Neural progenitor cell (in vitro differentiated cells): Measurements from ENCODE around the gene SKI. TPM values are rescaled to one million over a fixed set of nuclear protein-coding genes. Genes with fewer than 3 reads are reported as not detected.

Source experiments
- DNase-seq: peaks from one replicate; pipeline ENCODE4 v3.0.0-alpha.2; 2016; ENCODE audit warnings: low spot score
- H2AFZ ChIP-seq: fragments of 200-600 bp; sonication (generic); replicated peaks from 2 replicates; pipeline ENCODE4 v1.6.1; 2016; ENCODE audit warnings: antibody characterized with exemption
- H3F3A ChIP-seq: fragments of 200-600 bp; sonication (generic); 2 replicates; pipeline ENCODE4 v1.6.1; 2016; ENCODE audit warnings: antibody characterized with exemption, low read depth
- H3K27ac ChIP-seq: fragments of 200-600 bp; sonication (generic); 2 replicates; pipeline ENCODE4 v1.5.1; 2016; ENCODE audit warnings: mild to moderate bottlenecking
- H3K27me3 ChIP-seq: fragments of 200-600 bp; sonication (generic); 2 replicates; pipeline ENCODE4 v1.6.1; 2016; ENCODE audit warnings: mild to moderate bottlenecking, moderate library complexity
- H3K36me3 ChIP-seq: fragments of 200-600 bp; sonication (generic); 2 replicates; pipeline ENCODE4 v1.5.1; 2016
- H3K4me1 ChIP-seq: fragments of 200-600 bp; sonication (generic); 2 replicates; pipeline ENCODE4 v1.6.1; 2016; ENCODE audit warnings: mixed run types
- H3K4me2 ChIP-seq: fragments of 200-600 bp; sonication (generic); 2 replicates; pipeline ENCODE4 v1.6.1; 2016
- H3K4me3 ChIP-seq: fragments of 200-600 bp; sonication (generic); 2 replicates; pipeline ENCODE4 v1.5.1; 2016
- H3K79me2 ChIP-seq: fragments of 200-600 bp; sonication (generic); 2 replicates; pipeline ENCODE4 v1.6.1; 2016; ENCODE audit warnings: low read depth
- H3K9ac ChIP-seq: fragments of 200-600 bp; sonication (generic); 2 replicates; pipeline ENCODE4 v1.6.1; 2016
- H3K9me3 ChIP-seq: fragments of 200-600 bp; sonication (generic); 2 replicates; pipeline ENCODE4 v1.5.1; 2016; ENCODE audit warnings: low read depth
- H4K20me1 ChIP-seq: fragments of 200-600 bp; sonication (generic); 2 replicates; pipeline ENCODE4 v1.6.1; 2016; ENCODE audit warnings: low read depth
- H3K27ac Mint-ChIP-seq: 3 replicates; pipeline ENCODE4 v1.8.0; 2021; ENCODE audit warnings: mixed read lengths
- H3K27me3 Mint-ChIP-seq: 2 replicates; pipeline ENCODE4 v1.8.0; 2022; ENCODE audit warnings: low read depth, mild to moderate bottlenecking, inconsistent platforms, moderate library complexity, mixed read lengths; ENCODE audit not compliant: insufficient read depth
- H3K36me3 Mint-ChIP-seq: 3 replicates; pipeline ENCODE4 v1.8.0; 2021; ENCODE audit warnings: mixed read lengths
- H3K4me1 Mint-ChIP-seq: 3 replicates; pipeline ENCODE4 v1.8.0; 2021; ENCODE audit warnings: mixed read lengths
- H3K4me3 Mint-ChIP-seq: 3 replicates; pipeline ENCODE4 v1.8.0; 2021; ENCODE audit warnings: mild to moderate bottlenecking, moderate library complexity, mixed read lengths
- H3K9me3 Mint-ChIP-seq: 3 replicates; pipeline ENCODE4 v1.8.0; 2020; ENCODE audit warnings: mixed read lengths
- CTCF ChIP-seq: fragments of 200-600 bp; sonication (generic); IDR thresholded peaks from 2 replicates; pipeline ENCODE4 v1.5.1; 2017; ENCODE audit warnings: antibody characterized with exemption, mild to moderate bottlenecking
- EZH2 ChIP-seq: fragments of 200-600 bp; sonication (generic); IDR thresholded peaks from 2 replicates; pipeline ENCODE4 v1.6.1; 2017; ENCODE audit warnings: antibody characterized with exemption, mild to moderate bottlenecking, moderate library complexity
- EZH2phosphoT487 ChIP-seq: fragments of 200-600 bp; sonication (generic); IDR thresholded peaks from 2 replicates; pipeline ENCODE4 v1.6.1; 2017; ENCODE audit warnings: antibody characterized with exemption
- total RNA-seq: library from RNA; depleted of rRNA; stranded (reverse); fragments of >200 nt; gene quantifications from 2 replicates; pipeline ENCODE4 v1.2.3, GENCODE V29; 2015; ENCODE audit warnings: low replicate concordance

The SKI gene
- total RNA-seq, 1 donor from 2014 or later, result 7.4 TPM

- no peaks in the 10 kb centered on the region for H3K27me3 ChIP-seq
- Mint-ChIP-seq H3K4me1 (peaks cover 8% of the 10 kb centered on the region), H3K27me3 (peaks cover 6% of the 10 kb centered on the region), H3K9me3 (no peaks in the 10 kb centered on the region), H3K36me3 (no peaks in the 10 kb centered on the region), H3K4me3 (no peak overlapping the region), H3K27ac (no peak overlapping the region)
- H3K4me2 ChIP-seq, result peak overlapping the region; percentile 79
- peaks cover 36% of the 10 kb centered on the region for H3K4me1 ChIP-seq
- peak overlapping the region; percentile 75 for H3K27ac ChIP-seq
- H2AFZ ChIP-seq, result no peak overlapping the region
- peaks cover 23% of the 10 kb centered on the region for H4K20me1 ChIP-seq
- no peaks in the 10 kb centered on the region for H3K79me2 ChIP-seq
- H3K36me3 ChIP-seq, result no peaks in the 10 kb centered on the region
- no peaks in the 10 kb centered on the region for H3K9me3 ChIP-seq
- DNase-seq, result no peak
- H3K4me3 ChIP-seq, result peak overlapping the region; percentile 57
- peaks cover 37% of the 10 kb centered on the region for H3F3A ChIP-seq
- TF ChIP-seq EZH2phosphoT487 (no peak), EZH2 (no peak), CTCF (no peak)
- H3K9ac ChIP-seq, result no peak overlapping the region
These were observed 85.6 kb downstream of the SKI start for GRCh38 chr1:2313651-2314261.

DNA sequence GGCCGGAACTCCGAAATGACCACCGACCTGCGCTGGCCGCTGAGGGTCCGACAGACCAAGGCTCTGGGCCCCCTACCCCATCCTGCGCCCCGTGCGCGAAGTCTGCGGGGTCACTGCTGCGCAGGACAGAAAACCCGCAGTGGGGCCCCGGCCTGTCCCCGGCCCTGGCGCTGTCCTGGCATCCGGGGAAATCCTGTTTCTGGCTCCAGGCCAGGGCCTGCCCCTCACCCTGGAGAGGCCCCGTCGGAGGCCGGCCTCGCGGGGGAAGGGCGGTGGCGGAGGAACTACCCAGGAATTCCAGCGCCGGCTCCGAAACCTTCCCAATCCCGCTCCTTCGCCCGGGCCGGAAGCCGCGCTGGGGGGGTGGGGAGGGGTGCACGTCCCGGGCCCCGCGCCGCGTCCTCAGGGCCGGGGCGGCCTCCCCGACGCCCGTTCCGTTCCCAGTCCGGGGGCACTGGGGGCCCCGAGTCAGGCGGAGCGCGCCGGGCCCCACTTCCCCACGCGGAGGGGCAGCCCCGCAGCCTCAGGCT is 86.2 kb downstream of the SKI start:
- Mint-ChIP-seq H3K36me3 (no peaks in the 10 kb centered on the region), H3K27ac (no peak overlapping the region), H3K27me3 (peaks cover 6% of the 10 kb centered on the region), H3K9me3 (no peaks in the 10 kb centered on the region), H3K4me1 (peaks cover 12% of the 10 kb centered on the region), H3K4me3 (no peak overlapping the region)
- Histone ChIP-seq H3K9me3 (no peaks in the 10 kb centered on the region), H3K27me3 (no peaks in the 10 kb centered on the region), H3K9ac (peak overlapping the region; percentile 9), H2AFZ (no peak overlapping the region), H3K79me2 (no peaks in the 10 kb centered on the region), H3K27ac (peak overlapping the region; percentile 75), H3K4me1 (peaks cover 36% of the 10 kb centered on the region), H3K4me3 (peak overlapping the region; percentile 57), H3K4me2 (peak overlapping the region; percentile 79), H3K36me3 (no peaks in the 10 kb centered on the region), H4K20me1 (peaks cover 23% of the 10 kb centered on the region), H3F3A (peaks cover 37% of the 10 kb centered on the region)
- TF ChIP-seq CTCF (no peak), EZH2 (no peak), EZH2phosphoT487 (no peak)
- DNase-seq, result peak; percentile 93

DNA sequence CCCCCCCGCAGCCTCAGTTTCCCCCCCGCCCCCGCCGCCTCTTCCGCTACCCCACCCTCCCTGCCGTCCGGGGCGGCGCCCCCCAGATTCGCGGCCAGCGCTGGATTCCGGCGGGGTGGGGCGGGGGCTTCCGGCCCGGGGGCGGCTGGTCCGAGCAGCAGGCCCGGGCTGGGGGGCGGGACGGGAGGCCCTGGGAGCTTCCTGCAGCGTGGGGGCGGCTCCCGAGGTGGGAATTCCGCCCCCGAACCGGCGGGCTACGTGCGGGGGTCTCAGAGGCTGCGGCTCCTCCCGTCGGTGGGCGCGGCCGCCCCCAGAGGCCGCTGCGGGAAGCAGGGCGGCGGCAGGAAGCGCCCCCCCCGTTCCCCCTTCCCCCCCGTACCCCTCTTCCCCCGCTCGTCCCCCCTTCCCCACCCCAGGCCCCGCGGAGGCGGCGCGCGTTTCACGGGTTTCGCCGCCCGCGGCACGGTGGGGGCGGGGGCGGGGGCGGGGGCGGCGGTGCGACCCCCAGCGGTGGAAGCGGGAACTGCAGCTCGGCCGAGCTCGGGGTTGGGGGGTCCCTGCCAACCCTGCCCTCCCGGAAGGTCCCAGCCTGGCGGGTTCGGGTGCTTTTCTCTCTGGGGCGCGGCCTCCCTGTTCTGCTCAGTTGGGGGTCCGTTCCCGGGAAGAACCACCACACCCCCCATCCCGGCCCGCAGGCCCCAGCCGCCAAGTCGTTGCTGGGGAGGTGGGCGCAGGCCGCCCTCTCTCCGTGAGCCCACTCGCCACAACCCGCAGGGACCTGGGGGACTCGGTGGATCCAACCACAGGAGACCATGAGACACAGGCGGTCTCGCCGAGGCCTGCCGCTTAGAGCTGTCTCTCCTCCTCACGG is 86.9 kb downstream of the SKI start:
- peak overlapping the region; percentile 46 for H3K4me3 Mint-ChIP-seq
- no peaks in the 10 kb centered on the region for H3K9me3 ChIP-seq
- H3K27ac ChIP-seq, result peak overlapping the region; percentile 78
- no peaks in the 10 kb centered on the region for H3K9me3 Mint-ChIP-seq
- peaks cover 12% of the 10 kb centered on the region for H3K4me1 Mint-ChIP-seq
- H3K27me3 ChIP-seq, result no peaks in the 10 kb centered on the region
- no peak overlapping the region for H3K27ac Mint-ChIP-seq
- peak overlapping the region; percentile 9 for H3K9ac ChIP-seq
- peaks cover 21% of the 10 kb centered on the region for H4K20me1 ChIP-seq
- peak overlapping the region; percentile 79 for H3K4me2 ChIP-seq
- DNase-seq, result peak; percentile 79
- H3K79me2 ChIP-seq, result no peaks in the 10 kb centered on the region
- no peaks in the 10 kb centered on the region for H3K36me3 Mint-ChIP-seq
- H3K36me3 ChIP-seq, result no peaks in the 10 kb centered on the region
- H3K4me1 ChIP-seq, result peaks cover 36% of the 10 kb centered on the region
- H3F3A ChIP-seq, result peaks cover 35% of the 10 kb centered on the region
- TF ChIP-seq EZH2phosphoT487, result no peak
- peak; percentile 87 for TF ChIP-seq CTCF
- TF ChIP-seq EZH2, result no peak
- peak overlapping the region; percentile 57 for H3K4me3 ChIP-seq
- no peak overlapping the region for H2AFZ ChIP-seq
- H3K27me3 Mint-ChIP-seq, result peaks cover 6% of the 10 kb centered on the region
